ENCODE results near the gene ZNF318. TPM values are rescaled to one million over a fixed set of nuclear protein-coding genes. Genes with fewer than 3 reads are reported as not detected.
"Not testable (repeated sequence)": the region's sequence is repeated elsewhere in the genome, so short reads cannot be mapped to it uniquely, and the experiment has no call there.

ZNF318 gene
- total and polyA plus RNA-seq, 9 donors = 8.3 to 26.0 (median 19.6) TPM

DNA sequence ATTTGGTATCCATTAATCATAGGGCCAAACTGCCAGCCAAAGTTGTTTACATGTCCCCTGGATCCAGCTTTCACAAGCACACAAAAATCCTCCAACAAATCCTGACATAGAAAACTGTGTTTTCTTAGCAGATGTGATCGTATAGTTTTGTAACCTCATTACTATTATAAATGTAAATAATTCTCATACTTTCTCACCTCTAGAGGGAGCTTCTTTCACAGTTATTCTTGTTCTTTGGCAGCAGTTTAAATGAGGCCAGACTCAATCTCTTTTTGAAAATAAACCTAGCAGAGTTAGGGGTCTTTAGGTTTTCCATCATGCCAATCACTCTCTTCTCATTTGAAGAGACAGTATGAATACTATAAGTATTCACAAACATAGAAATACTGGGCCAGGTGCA, 17.0 kb upstream of the ZNF318 start:
- TF ChIP-seq EP300 (IDR thresholded peaks at IDR 0.05) = no peak
- TF ChIP-seq, protein P1, sequence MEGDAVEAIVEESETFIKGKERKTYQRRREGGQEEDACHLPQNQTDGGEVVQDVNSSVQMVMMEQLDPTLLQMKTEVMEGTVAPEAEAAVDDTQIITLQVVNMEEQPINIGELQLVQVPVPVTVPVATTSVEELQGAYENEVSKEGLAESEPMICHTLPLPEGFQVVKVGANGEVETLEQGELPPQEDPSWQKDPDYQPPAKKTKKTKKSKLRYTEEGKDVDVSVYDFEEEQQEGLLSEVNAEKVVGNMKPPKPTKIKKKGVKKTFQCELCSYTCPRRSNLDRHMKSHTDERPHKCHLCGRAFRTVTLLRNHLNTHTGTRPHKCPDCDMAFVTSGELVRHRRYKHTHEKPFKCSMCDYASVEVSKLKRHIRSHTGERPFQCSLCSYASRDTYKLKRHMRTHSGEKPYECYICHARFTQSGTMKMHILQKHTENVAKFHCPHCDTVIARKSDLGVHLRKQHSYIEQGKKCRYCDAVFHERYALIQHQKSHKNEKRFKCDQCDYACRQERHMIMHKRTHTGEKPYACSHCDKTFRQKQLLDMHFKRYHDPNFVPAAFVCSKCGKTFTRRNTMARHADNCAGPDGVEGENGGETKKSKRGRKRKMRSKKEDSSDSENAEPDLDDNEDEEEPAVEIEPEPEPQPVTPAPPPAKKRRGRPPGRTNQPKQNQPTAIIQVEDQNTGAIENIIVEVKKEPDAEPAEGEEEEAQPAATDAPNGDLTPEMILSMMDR (IDR thresholded peaks at IDR 0.05) = peak in 1 of 3 donors; percentile 39
- 22 to 43% (median 29%) methylated on average over 1 of the region's 1 CpG for WGBS, 3 donors
- Histone ChIP-seq H3K27me3 (no peaks in the 10 kb centered on the region), H3K9me3 (no peaks in the 10 kb centered on the region), H3K36me3 (no peaks in the 10 kb centered on the region), H3K4me1 (ENCODE audit: insufficient read depth) (no peaks in the 10 kb centered on the region), H3K4me3 (no peak overlapping the region), H3K27ac (no peak overlapping the region)
- intact Hi-C loops (cut with DNase I) = loop anchor here in 2 of 4 donors (5.0 kb wide), 1 partner anchor 121 kb away; no protein-coding TSS in a partner anchor
- no peak for DNase-seq

DNA sequence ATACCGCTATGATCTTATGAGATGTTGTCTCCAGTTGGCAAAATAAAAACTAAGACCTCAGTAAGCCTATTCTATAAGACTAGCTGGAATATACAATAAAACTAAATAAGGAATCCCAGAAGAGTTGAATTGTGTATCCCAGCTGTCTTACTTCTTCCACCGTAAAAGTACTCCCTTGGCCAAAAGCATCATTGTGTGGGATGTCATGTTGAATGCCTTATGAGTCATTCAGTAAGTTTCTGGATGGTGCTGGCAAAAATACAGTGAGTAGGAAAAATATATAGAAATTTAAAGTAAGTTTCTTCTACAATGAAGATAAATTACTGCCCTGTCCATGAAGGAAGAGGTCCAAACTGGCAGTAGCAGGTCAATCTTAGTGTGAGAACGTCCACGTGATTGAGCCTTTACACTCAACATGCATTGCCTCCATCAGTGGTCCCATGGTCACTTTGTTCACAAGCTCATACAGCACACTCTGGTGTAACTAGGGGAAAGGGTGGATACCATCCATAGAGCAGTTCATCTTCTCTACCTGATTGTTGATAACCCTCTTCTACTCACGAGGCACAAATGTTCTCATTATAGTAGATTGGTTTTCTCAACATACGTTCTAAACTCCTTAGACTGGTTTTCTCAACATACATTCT, 13.7 kb upstream of the ZNF318 start:
- intact Hi-C loops (cut with DNase I) = loop anchor here in 1 of 4 donors (5.0 kb wide), 1 partner anchor 124 kb away; no protein-coding TSS in a partner anchor
- no peaks in the 10 kb centered on the region for H3K27me3 ChIP-seq
- H3K36me3 ChIP-seq = no peaks in the 10 kb centered on the region
- no peak overlapping the region for H3K4me3 ChIP-seq
- 69 to 75% (median 74%) methylated on average over 6 of the region's 6 CpGs for WGBS, 3 donors
- no peaks in the 10 kb centered on the region for H3K9me3 ChIP-seq
- TF ChIP-seq, protein P1 (IDR thresholded peaks at IDR 0.05) = no peak
- TF ChIP-seq POLR2A (IDR thresholded peaks at IDR 0.05) = no peak
- TF ChIP-seq EP300 (IDR thresholded peaks at IDR 0.05) = no peak
- no peak for DNase-seq
- H3K4me1 ChIP-seq (ENCODE audit: insufficient read depth) = no peaks in the 10 kb centered on the region
- no peak overlapping the region for H3K27ac ChIP-seq

DNA sequence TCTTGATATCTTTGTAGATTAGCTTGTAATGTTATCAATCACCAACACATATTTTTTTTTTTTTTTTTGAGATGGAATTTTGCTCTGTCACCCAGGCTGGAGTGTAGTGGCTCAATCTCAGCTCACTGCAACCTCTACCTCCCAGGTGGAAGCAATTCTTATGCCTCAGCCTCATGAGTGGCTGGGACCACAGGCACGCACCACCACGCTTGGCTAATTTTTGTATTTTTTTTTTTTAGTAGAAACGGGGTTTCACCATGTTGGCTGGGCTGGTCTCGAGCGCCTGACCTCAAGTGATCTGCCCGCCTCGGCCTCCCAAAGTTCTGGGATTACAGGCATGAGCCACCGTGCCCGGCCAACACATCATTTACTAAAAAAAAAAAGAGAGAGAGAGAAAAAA, 11.4 kb upstream of the ZNF318 start:
- H3K9me3 ChIP-seq; DNase-seq; H3K27ac ChIP-seq; H3K36me3 ChIP-seq; H3K4me3 ChIP-seq; H3K4me1 ChIP-seq (ENCODE audit: insufficient read depth); H3K27me3 ChIP-seq: not testable (repeated sequence)
- 82 to 89% (median 87%) methylated on average over 9 of the region's 9 CpGs for WGBS, 3 donors
- intact Hi-C loops (cut with DNase I) = loop anchor here in 1 of 4 donors (5.0 kb wide), 1 partner anchor 126 kb away; no protein-coding TSS in a partner anchor

DNA sequence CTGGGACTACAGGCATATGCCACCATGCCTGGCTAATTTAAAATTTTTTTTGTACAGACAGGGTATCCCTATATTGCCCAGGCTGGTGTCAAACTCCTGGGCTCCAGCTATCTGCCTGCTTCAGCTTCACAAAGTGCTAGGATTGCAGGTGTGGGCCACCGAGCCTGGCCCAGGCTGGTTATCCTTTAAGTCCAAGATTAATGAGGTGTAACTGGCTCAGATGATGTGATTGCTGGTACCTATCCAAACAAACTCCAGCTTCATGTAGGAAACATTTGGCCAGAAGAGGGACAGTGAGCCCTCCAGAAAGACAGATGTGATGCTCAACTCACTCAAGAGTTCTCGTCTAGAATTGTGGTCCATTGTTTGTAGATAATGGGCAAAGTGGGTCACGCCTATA, 9.2 kb upstream of the ZNF318 start:
- H3K27me3 ChIP-seq = no peaks in the 10 kb centered on the region
- no peak overlapping the region for H3K27ac ChIP-seq
- TF ChIP-seq, protein P1 (IDR thresholded peaks at IDR 0.05) = no peak
- no peak for TF ChIP-seq EP300 (IDR thresholded peaks at IDR 0.05)
- no peak for TF ChIP-seq POLR2A (IDR thresholded peaks at IDR 0.05)
- no peak overlapping the region for H3K4me3 ChIP-seq
- H3K9me3 ChIP-seq = no peaks in the 10 kb centered on the region
- 68 to 72% (median 69%) methylated on average over 3 of the region's 3 CpGs for WGBS, 3 donors
- no peak for DNase-seq
- intact Hi-C loops (cut with DNase I) = loop anchor here in 1 of 4 donors (2.0 kb wide), 1 partner anchor 54 kb away; no protein-coding TSS in a partner anchor
- H3K36me3 ChIP-seq = no peaks in the 10 kb centered on the region
- H3K4me1 ChIP-seq (ENCODE audit: insufficient read depth) = no peaks in the 10 kb centered on the region

DNA sequence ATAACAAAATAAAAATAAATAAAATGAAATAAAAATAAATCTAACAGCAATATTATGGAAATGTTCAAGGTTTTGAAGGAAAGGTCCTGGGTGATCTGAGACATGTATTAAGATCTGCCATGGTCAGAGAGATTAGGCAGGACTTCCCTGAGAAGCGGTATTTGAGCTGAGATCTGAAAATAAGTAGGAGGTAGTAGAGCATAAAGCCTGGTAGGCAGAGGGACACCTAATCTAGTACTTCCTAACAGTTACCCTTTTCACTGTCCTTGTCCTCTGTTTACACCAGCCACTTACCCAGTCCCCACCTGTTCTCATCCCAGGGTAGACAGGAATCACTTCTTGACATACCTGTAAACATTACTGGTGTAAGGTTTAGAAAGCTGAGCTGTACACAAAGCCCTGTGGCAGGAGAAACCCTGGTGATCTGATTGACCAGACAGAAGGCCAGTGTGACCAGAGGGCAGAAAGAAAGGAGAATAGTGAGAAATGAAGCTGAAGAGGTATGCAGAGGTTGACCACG, 8.3 kb upstream of the ZNF318 start:
- no peak overlapping the region for H3K4me3 ChIP-seq
- no peak for DNase-seq
- TF ChIP-seq EP300 (IDR thresholded peaks at IDR 0.05) (no peak), POLR2A (IDR thresholded peaks at IDR 0.05) (no peak)
- TF ChIP-seq, protein P1 (IDR thresholded peaks at IDR 0.05) = no peak
- H3K4me1 ChIP-seq (ENCODE audit: insufficient read depth) = no peaks in the 10 kb centered on the region
- intact Hi-C loops (cut with DNase I) = loop anchor here in 1 of 4 donors (2.0 kb wide), 1 partner anchor 53 kb away; no protein-coding TSS in a partner anchor
- no peak overlapping the region for H3K27ac ChIP-seq
- H3K9me3 ChIP-seq = no peaks in the 10 kb centered on the region
- 52 to 65% (median 59%) methylated on average over 2 of the region's 2 CpGs for whole genome bisulfite sequencing, 3 donors
- no peaks in the 10 kb centered on the region for H3K36me3 ChIP-seq
- no peaks in the 10 kb centered on the region for H3K27me3 ChIP-seq

All from ovary (tissue), 9 donors.